LNCaP clone FGC (cell line): ENCODE data around the gene GALNT18.

Experiments used
- DNase-seq: peaks from one replicate; pipeline ENCODE4 v3.0.0-alpha.2; 2011; ENCODE audit warnings: low read depth
- H3K4me3 ChIP-seq: 2 replicates; pipeline ENCODE4 v1.5.1; 2011; ENCODE audit warnings: mild to moderate bottlenecking, low read depth, low read length, control low read depth
- CTCF ChIP-seq: IDR thresholded peaks from 2 replicates; pipeline ENCODE4 v1.5.1; 2012; ENCODE audit warnings: mild to moderate bottlenecking; ENCODE audit not compliant: control insufficient read depth, insufficient read depth; ENCODE audit errors: extremely low read depth

GALNT18 gene

GRCh38 chr11:11570823-11571222, 51.0 kb downstream of the GALNT18 start:
- no peak for TF ChIP-seq CTCF
- DNase-seq, result no peak
- no peak overlapping the region for H3K4me3 ChIP-seq

GRCh38 chr11:11569936-11570491, 51.8 kb downstream of the GALNT18 start:
- no peak for DNase-seq
- no peak overlapping the region for H3K4me3 ChIP-seq
- 0 out of 2 replicates have a peak, but pooled peaks have one; percentile 14 for TF ChIP-seq CTCF

GRCh38 chr11:11568651-11569229, 53.1 kb downstream of the GALNT18 start:
- no peak for DNase-seq
- no peak for TF ChIP-seq CTCF

GRCh38 chr11:11567936-11568650, 53.7 kb downstream of the GALNT18 start:
- no peak for TF ChIP-seq CTCF
- no peak overlapping the region for H3K4me3 ChIP-seq
- no peak for DNase-seq

More at GRCh38 chr11:11568651-11569229, 53.1 kb downstream of the GALNT18 start:
- H3K4me3 ChIP-seq, result no peak overlapping the region

- TF ChIP-seq CTCF, result no peak
- DNase-seq, result no peak
Observed at GRCh38 chr11:11565636-11566035, 56.2 kb downstream of the GALNT18 start.

GRCh38 chr11:11563200-11563975, 58.4 kb downstream of the GALNT18 start:
- H3K4me3 ChIP-seq, result no peak overlapping the region
- no peak for DNase-seq
- no peak for TF ChIP-seq CTCF

More at GRCh38 chr11:11565636-11566035, 56.2 kb downstream of the GALNT18 start:
- H3K4me3 ChIP-seq, result no peak overlapping the region
